Uterus (tissue), 4 donors: Measurements from ENCODE around the gene BRD7. TPM values are rescaled to one million over a fixed set of nuclear protein-coding genes. Genes with fewer than 3 reads are reported as not detected.
"Not testable (repeated sequence)": the region's sequence is repeated elsewhere in the genome, so short reads cannot be mapped to it uniquely, and the experiment has no call there.

ENCODE experiments used
- DNase-seq, 2 donors: peaks; one replicate each; pipeline ENCODE4 v3.0.0-alpha.2; 2019 to 2020
- H3K27ac ChIP-seq, 2 donors: fragments of 200-600 bp; sonication (generic); 1 replicate in 1 of 2; 2 replicates in 1 of 2; pipeline ENCODE4 v1.5.1; 2016 to 2018
- H3K27me3 ChIP-seq, 2 donors: fragments of 200-600 bp; sonication (generic); one replicate each; pipeline ENCODE4 v1.5.1; 2018 to 2019; ENCODE audit warnings: control low read depth in 1 of 2
- H3K36me3 ChIP-seq, 2 donors: fragments of 200-600 bp; sonication (generic); one replicate each; pipeline ENCODE4 v1.5.1; 2019; ENCODE audit warnings: control low read depth in 1 of 2
- H3K4me1 ChIP-seq, 2 donors: fragments of 200-600 bp; sonication (generic); one replicate each; pipeline ENCODE4 v1.5.1; 2018 to 2019; ENCODE audit warnings: control low read depth in 1 of 2
- H3K4me3 ChIP-seq, 2 donors: fragments of 200-600 bp; sonication (generic); 1 replicate in 1 of 2; 2 replicates in 1 of 2; pipeline ENCODE4 v1.5.1; 2018 to 2019; ENCODE audit warnings: mild to moderate bottlenecking in 1 of 2
- H3K9me3 ChIP-seq, 2 donors: fragments of 200-600 bp; sonication (generic); one replicate each; pipeline ENCODE4 v1.5.1; 2019; ENCODE audit warnings: control low read depth in 1 of 2
- CTCF ChIP-seq, 4 experiments: fragments of 200-600 bp in 2 of 4; fragments of 450-650 bp in 2 of 4; sonication (generic) in 2 of 4; IDR thresholded peaks; one replicate each; pipeline ENCODE4 v1.5.1; 2016 to 2019; ENCODE audit warnings: antibody characterized with exemption in 4 of 4, mild to moderate bottlenecking in 2 of 4, moderate library complexity in 1 of 4
- POLR2A ChIP-seq, 2 donors: fragments of 450-650 bp; IDR thresholded peaks; one replicate each; pipeline ENCODE4 v1.6.1; 2016; ENCODE audit warnings: antibody characterized with exemption in 2 of 2, mild to moderate bottlenecking in 1 of 2, moderate library complexity in 1 of 2
- intact Hi-C: fragments of 100-400 bp; cut with DNase I; formaldehyde crosslinking; loops from one replicate; pipeline ENCODE4 v1.15.1; 2023; ENCODE audit warnings: low total_unique reads
- total RNA-seq, 4 donors: library from RNA; depleted of rRNA in 3 of 4; stranded (reverse); fragments of >200 nt in 3 of 4; gene quantifications; one replicate each; pipeline versions ENCODE4 v1.1.0 to v1.2.4, GENCODE V29; 2014 to 2023
- donor health status: DM: yes; HTN: yes; CAD: no.

The BRD7 gene
- total RNA-seq, 4 donors from 2014 or later = 26.9 to 74.8 (median 40.3) TPM

- no peak overlapping the region for H3K4me3 ChIP-seq
- intact Hi-C loops = no loop called here
- H3K27ac ChIP-seq = no peak overlapping the region
- H3K4me1 ChIP-seq = no peaks in the 10 kb centered on the region
- TF ChIP-seq POLR2A (IDR thresholded peaks at IDR 0.05) = no peak
- TF ChIP-seq CTCF (IDR thresholded peaks at IDR 0.05) = no peak
- no peaks in the 10 kb centered on the region for H3K27me3 ChIP-seq
- no peaks in the 10 kb centered on the region for H3K36me3 ChIP-seq
- H3K9me3 ChIP-seq = no peaks in the 10 kb centered on the region
- no peak for DNase-seq
Measured at GRCh38 chr16:50351116-50351515, 17.7 kb downstream of the BRD7 start.

GRCh38 chr16:50345210-50345609, 23.6 kb downstream of the BRD7 start:
- intact Hi-C loops, H3K9me3 ChIP-seq, H3K27me3 ChIP-seq, H3K4me1 ChIP-seq, H3K4me3 ChIP-seq, H3K27ac ChIP-seq, H3K36me3 ChIP-seq, DNase-seq: not testable (repeated sequence)

- H3K36me3 ChIP-seq, DNase-seq, intact Hi-C loops: not testable (repeated sequence)
Measured at GRCh38 chr16:50343566-50343965, 25.2 kb downstream of the BRD7 start.

GRCh38 chr16:50340578-50340977, 28.2 kb downstream of the BRD7 start:
- TF ChIP-seq POLR2A (IDR thresholded peaks at IDR 0.05) (no peak), CTCF (IDR thresholded peaks at IDR 0.05) (no peak)

More at GRCh38 chr16:50343566-50343965, 25.2 kb downstream of the BRD7 start:
- not testable (repeated sequence) for H3K27ac ChIP-seq, H3K4me3 ChIP-seq, H3K9me3 ChIP-seq, H3K27me3 ChIP-seq
- H3K4me1 ChIP-seq = peaks cover 0 to 17% of the 10 kb centered on the region in 2 donors

GRCh38 chr16:50338371-50339231, 30.2 kb downstream of the BRD7 start:
- no peak overlapping the region for H3K4me3 ChIP-seq
- no peak for DNase-seq
- peak overlapping the region in 1 of 2 donors; percentile 3 for H3K27ac ChIP-seq
- H3K4me1 ChIP-seq = peaks cover 0 to 17% of the 10 kb centered on the region in 2 donors
- no peaks in the 10 kb centered on the region for H3K9me3 ChIP-seq
- intact Hi-C loops = no loop called here
- no peak for TF ChIP-seq POLR2A (IDR thresholded peaks at IDR 0.05)
- no peaks in the 10 kb centered on the region for H3K36me3 ChIP-seq
- H3K27me3 ChIP-seq = no peaks in the 10 kb centered on the region

More at GRCh38 chr16:50340578-50340977, 28.2 kb downstream of the BRD7 start:
- DNase-seq = no peak
- Histone ChIP-seq H3K4me1 (peaks cover 0 to 17% of the 10 kb centered on the region in 2 donors), H3K27me3 (no peaks in the 10 kb centered on the region), H3K27ac (peak overlapping the region; percentile 32 to 62), H3K4me3 (no peak overlapping the region), H3K36me3 (no peaks in the 10 kb centered on the region), H3K9me3 (no peaks in the 10 kb centered on the region)
- intact Hi-C loops = no loop called here

- Histone ChIP-seq H3K27me3 (no peaks in the 10 kb centered on the region), H3K4me1 (peaks cover 0 to 17% of the 10 kb centered on the region in 2 donors), H3K9me3 (no peaks in the 10 kb centered on the region), H3K27ac (no peak overlapping the region), H3K4me3 (no peak overlapping the region), H3K36me3 (no peaks in the 10 kb centered on the region)
- no peak for DNase-seq
- intact Hi-C loops = no loop called here
- TF ChIP-seq CTCF (IDR thresholded peaks at IDR 0.05) = no peak
Measured at GRCh38 chr16:50336884-50337283, 31.9 kb downstream of the BRD7 start.
